GM23248 (cell line): ENCODE data around the gene HCFC1R1.

ENCODE experiments used
- EZH2 ChIP-seq: fragments of 200-600 bp; sonication (generic); IDR thresholded peaks from 2 replicates; pipeline ENCODE4 v1.6.1; 2018; ENCODE audit warnings: antibody characterized with exemption, mild to moderate bottlenecking; ENCODE audit not compliant: insufficient read depth, poor library complexity, severe bottlenecking
- EZH2phosphoT487 ChIP-seq: fragments of 200-600 bp; sonication (generic); IDR thresholded peaks from 2 replicates; pipeline ENCODE4 v1.6.1; 2018; ENCODE audit warnings: antibody characterized with exemption, moderate library complexity, mild to moderate bottlenecking, low read depth; ENCODE audit not compliant: insufficient read depth

GRCh38 chr16:3032624-3033023 lies 8.9 kb upstream of the HCFC1R1 start:
- TF ChIP-seq EZH2 (no peak), EZH2phosphoT487 (no peak)
